Karpas-422 (cell line): ENCODE measurements around the gene GALNT2. TPM values are rescaled to one million over a fixed set of nuclear protein-coding genes. Genes with fewer than 3 reads are reported as not detected.

Experiments used
- DNase-seq: peaks from one replicate; pipeline ENCODE4 v3.0.0-alpha.2; 2015
- H2AFZ ChIP-seq: fragments of 200-600 bp; sonication (generic); 2 replicates; pipeline ENCODE4 v1.6.1; 2014; ENCODE audit warnings: antibody characterized with exemption, low read length, mixed read lengths
- H3K27ac ChIP-seq: fragments of 200-600 bp; sonication (generic); 2 replicates; pipeline ENCODE4 v1.5.1; 2014; ENCODE audit warnings: mild to moderate bottlenecking, low read length, moderate library complexity
- H3K27me3 ChIP-seq: fragments of 200-600 bp; sonication (generic); 2 replicates; pipeline ENCODE4 v1.6.1; 2014; ENCODE audit warnings: low read length, mixed read lengths
- H3K36me3 ChIP-seq: fragments of 200-600 bp; sonication (generic); 2 replicates; pipeline ENCODE4 v1.6.1; 2014; ENCODE audit warnings: low read length, mixed read lengths; ENCODE audit not compliant: insufficient read depth
- H3K4me1 ChIP-seq: fragments of 200-600 bp; sonication (generic); 2 replicates; pipeline ENCODE4 v1.6.1; 2014; ENCODE audit warnings: mild to moderate bottlenecking, low read length, mixed read lengths
- H3K4me2 ChIP-seq: fragments of 200-600 bp; sonication (generic); 2 replicates; pipeline ENCODE4 v1.6.1; 2014; ENCODE audit warnings: low read length, low read depth, mild to moderate bottlenecking; ENCODE audit not compliant: poor library complexity, severe bottlenecking
- H3K4me3 ChIP-seq: fragments of 200-600 bp; sonication (generic); 2 replicates; pipeline ENCODE4 v1.5.1; 2014; ENCODE audit warnings: mild to moderate bottlenecking, antibody characterized with exemption, low read length, mixed read lengths
- H3K79me2 ChIP-seq: fragments of 200-600 bp; sonication (generic); 2 replicates; pipeline ENCODE4 v1.6.1; 2014; ENCODE audit warnings: mild to moderate bottlenecking, low read length, mixed read lengths
- H3K9ac ChIP-seq: fragments of 200-600 bp; sonication (generic); 2 replicates; pipeline ENCODE4 v1.6.0; 2014; ENCODE audit warnings: low read length
- H3K9me2 ChIP-seq: fragments of 200-600 bp; sonication (generic), shearing (Covaris generic); replicated peaks from 2 replicates; pipeline ENCODE4 v1.6.0; 2014; ENCODE audit warnings: mild to moderate bottlenecking, low read length, moderate library complexity; ENCODE audit not compliant: insufficient read depth
- H3K9me3 ChIP-seq: fragments of 300-700, 200-600 bp; sonication (generic); 2 replicates; pipeline ENCODE4 v1.6.1; 2014; ENCODE audit warnings: low read length, mixed read lengths
- H4K20me1 ChIP-seq: fragments of 200-600 bp; sonication (generic); 2 replicates; pipeline ENCODE4 v1.6.1; 2014; ENCODE audit warnings: mild to moderate bottlenecking, antibody characterized with exemption, low read length, low read depth; ENCODE audit not compliant: insufficient read depth
- total RNA-seq: library from RNA; depleted of rRNA; stranded (reverse); fragments of >200 nt; shearing (Covaris generic); gene quantifications from 2 replicates; pipeline ENCODE4 v1.2.3, GENCODE V29; 2014; ENCODE audit warnings: low replicate concordance

GALNT2 gene
- total RNA-seq, 1 experiment from 2014 or later, result 2.7 TPM

- H3K9me2 ChIP-seq, result no peaks in the 10 kb centered on the region
- no peak overlapping the region for H3K9ac ChIP-seq
- H3K4me2 ChIP-seq, result no peak overlapping the region
- H3K4me3 ChIP-seq, result no peak overlapping the region
- no peak for DNase-seq
- no peaks in the 10 kb centered on the region for H3K36me3 ChIP-seq
- H3K79me2 ChIP-seq, result no peaks in the 10 kb centered on the region
- no peaks in the 10 kb centered on the region for H3K4me1 ChIP-seq
- H4K20me1 ChIP-seq, result no peaks in the 10 kb centered on the region
- H2AFZ ChIP-seq, result no peak overlapping the region
- no peak overlapping the region for H3K27ac ChIP-seq
- H3K9me3 ChIP-seq, result no peaks in the 10 kb centered on the region
- H3K27me3 ChIP-seq, result no peaks in the 10 kb centered on the region
Measured at GRCh38 chr1:230029244-230029941, 37.6 kb upstream of the GALNT2 start.

- H3K9me2 ChIP-seq, result no peaks in the 10 kb centered on the region
- no peak overlapping the region for H3K4me3 ChIP-seq
- no peaks in the 10 kb centered on the region for H4K20me1 ChIP-seq
- H3K79me2 ChIP-seq, result no peaks in the 10 kb centered on the region
- no peak overlapping the region for H3K27ac ChIP-seq
- no peaks in the 10 kb centered on the region for H3K9me3 ChIP-seq
- no peak overlapping the region for H3K9ac ChIP-seq
- no peaks in the 10 kb centered on the region for H3K27me3 ChIP-seq
- no peak overlapping the region for H3K4me2 ChIP-seq
- H2AFZ ChIP-seq, result no peak overlapping the region
- H3K4me1 ChIP-seq, result no peaks in the 10 kb centered on the region
- DNase-seq, result no peak
- H3K36me3 ChIP-seq, result no peaks in the 10 kb centered on the region
Measured at GRCh38 chr1:230030122-230030821, 36.8 kb upstream of the GALNT2 start.

GRCh38 chr1:230031131-230031530, 35.9 kb upstream of the GALNT2 start:
- Histone ChIP-seq H3K9me2 (no peaks in the 10 kb centered on the region), H3K9me3 (no peaks in the 10 kb centered on the region), H3K4me3 (no peak overlapping the region), H2AFZ (no peak overlapping the region), H3K4me2 (no peak overlapping the region), H3K27me3 (no peaks in the 10 kb centered on the region), H3K4me1 (no peaks in the 10 kb centered on the region), H3K9ac (no peak overlapping the region), H3K79me2 (no peaks in the 10 kb centered on the region), H3K27ac (no peak overlapping the region), H3K36me3 (no peaks in the 10 kb centered on the region), H4K20me1 (no peaks in the 10 kb centered on the region)
- DNase-seq, result no peak

- H3K4me3 ChIP-seq, result no peak overlapping the region
- H3K9ac ChIP-seq, result no peak overlapping the region
- no peaks in the 10 kb centered on the region for H3K9me2 ChIP-seq
- no peak overlapping the region; the same call in 1 of the 2 replicates for H2AFZ ChIP-seq
- no peaks in the 10 kb centered on the region for H3K9me3 ChIP-seq
- no peaks in the 10 kb centered on the region for H4K20me1 ChIP-seq
- H3K27me3 ChIP-seq, result no peaks in the 10 kb centered on the region
- H3K4me2 ChIP-seq, result no peak overlapping the region
- no peaks in the 10 kb centered on the region for H3K79me2 ChIP-seq
- DNase-seq, result no peak
- H3K36me3 ChIP-seq, result no peaks in the 10 kb centered on the region
- no peak overlapping the region for H3K27ac ChIP-seq
- no peaks in the 10 kb centered on the region for H3K4me1 ChIP-seq
Measured at GRCh38 chr1:230032516-230033281, 34.3 kb upstream of the GALNT2 start.

GRCh38 chr1:230037261-230037660, 29.8 kb upstream of the GALNT2 start:
- H3K27ac ChIP-seq, result no peak overlapping the region
- no peaks in the 10 kb centered on the region for H3K9me3 ChIP-seq
- no peak for DNase-seq
- no peak overlapping the region for H3K9ac ChIP-seq
- H3K36me3 ChIP-seq, result no peaks in the 10 kb centered on the region
- H3K4me1 ChIP-seq, result no peaks in the 10 kb centered on the region
- H3K4me2 ChIP-seq, result no peak overlapping the region
- H3K79me2 ChIP-seq, result no peaks in the 10 kb centered on the region
- H3K27me3 ChIP-seq, result no peaks in the 10 kb centered on the region
- no peaks in the 10 kb centered on the region for H3K9me2 ChIP-seq
- no peak overlapping the region for H3K4me3 ChIP-seq
- H2AFZ ChIP-seq, result no peak overlapping the region
- no peaks in the 10 kb centered on the region for H4K20me1 ChIP-seq

GRCh38 chr1:230040440-230040839, 26.6 kb upstream of the GALNT2 start:
- no peaks in the 10 kb centered on the region for H3K27me3 ChIP-seq
- no peaks in the 10 kb centered on the region for H3K4me1 ChIP-seq
- no peak overlapping the region for H3K4me3 ChIP-seq
- H3K9me2 ChIP-seq, result no peaks in the 10 kb centered on the region
- no peak for DNase-seq
- no peak overlapping the region for H3K9ac ChIP-seq
- no peak overlapping the region for H3K27ac ChIP-seq
- no peaks in the 10 kb centered on the region for H3K36me3 ChIP-seq
- no peaks in the 10 kb centered on the region for H4K20me1 ChIP-seq
- H3K9me3 ChIP-seq, result no peaks in the 10 kb centered on the region
- no peak overlapping the region for H3K4me2 ChIP-seq
- H2AFZ ChIP-seq, result no peak overlapping the region
- H3K79me2 ChIP-seq, result no peaks in the 10 kb centered on the region

GRCh38 chr1:230043081-230043480, 24.0 kb upstream of the GALNT2 start:
- Histone ChIP-seq H3K9ac (no peak overlapping the region), H2AFZ (no peak overlapping the region), H3K27me3 (no peaks in the 10 kb centered on the region), H3K79me2 (no peaks in the 10 kb centered on the region), H3K27ac (no peak overlapping the region), H3K9me3 (no peaks in the 10 kb centered on the region), H3K9me2 (no peaks in the 10 kb centered on the region), H3K4me1 (no peaks in the 10 kb centered on the region), H3K36me3 (no peaks in the 10 kb centered on the region), H4K20me1 (no peaks in the 10 kb centered on the region), H3K4me2 (no peak overlapping the region), H3K4me3 (no peak overlapping the region)
- no peak for DNase-seq

GRCh38 chr1:230044729-230045128, 22.3 kb upstream of the GALNT2 start:
- H3K4me2 ChIP-seq, result no peak overlapping the region
- no peak overlapping the region for H3K9ac ChIP-seq
- H3K4me1 ChIP-seq, result no peaks in the 10 kb centered on the region
- no peaks in the 10 kb centered on the region for H3K9me2 ChIP-seq
- no peaks in the 10 kb centered on the region for H3K79me2 ChIP-seq
- no peaks in the 10 kb centered on the region for H3K9me3 ChIP-seq
- H3K27ac ChIP-seq, result no peak overlapping the region
- H3K36me3 ChIP-seq, result no peaks in the 10 kb centered on the region
- H3K27me3 ChIP-seq, result no peaks in the 10 kb centered on the region
- no peak overlapping the region for H3K4me3 ChIP-seq
- no peak for DNase-seq
- no peaks in the 10 kb centered on the region for H4K20me1 ChIP-seq
- H2AFZ ChIP-seq, result no peak overlapping the region
